A673 (cell line): Measurements from ENCODE around the gene ARHGAP21. TPM values are rescaled to one million over a fixed set of nuclear protein-coding genes. Genes with fewer than 3 reads are reported as not detected.

Experiments
- BruUV-seq: library from RNA; stranded (reverse); fragments of 400-500 nt; replicated peaks from 2 replicates; lab custom pipeline; 2021; lab: Mats Ljungman, UMichigan
- CTCF ChIA-PET: fragments of 300-600 bp; sonication (Branson Sonifier 250); formaldehyde crosslinking; loops from one replicate; lab custom pipeline; 2022; ENCODE audit warnings: antibody characterized with exemption; lab: Charles Lee
- POLR2A ChIA-PET: fragments of 300-600 bp; sonication (Branson Sonifier 250); formaldehyde crosslinking; loops from one replicate; lab custom pipeline; 2022; ENCODE audit warnings: antibody characterized with exemption; ENCODE audit not compliant: low non-redundant PET; lab: Charles Lee
- DNase-seq: peaks from one replicate; pipeline ENCODE4 v3.0.0-alpha.2; 2015; ENCODE audit warnings: low spot score
- H3K27ac ChIP-seq: fragments of 200-600 bp; sonication (generic); 2 replicates; pipeline ENCODE4 v1.5.1; 2016; ENCODE audit warnings: mixed run types, low read depth, mild to moderate bottlenecking, mixed read lengths, antibody characterized with exemption, low read length; ENCODE audit not compliant: poor library complexity, severe bottlenecking
- H3K27me3 ChIP-seq: fragments of 200-600 bp; sonication (generic); replicated peaks from 2 replicates; pipeline ENCODE4 v1.6.1; 2017; ENCODE audit warnings: mixed run types, low read depth, mild to moderate bottlenecking, mixed read lengths, antibody characterized with exemption, low read length; ENCODE audit not compliant: insufficient read depth, poor library complexity
- H3K36me3 ChIP-seq: fragments of 200-600 bp; sonication (generic); 2 replicates; pipeline ENCODE4 v1.6.1; 2016; ENCODE audit warnings: mixed run types, mild to moderate bottlenecking, mixed read lengths, antibody characterized with exemption, low read length; ENCODE audit not compliant: insufficient read depth, poor library complexity, severe bottlenecking
- H3K4me1 ChIP-seq: fragments of 200-600 bp; sonication (generic); 2 replicates; pipeline ENCODE4 v1.6.1; 2017; ENCODE audit warnings: mixed run types, mild to moderate bottlenecking, mixed read lengths, antibody characterized with exemption, low read length; ENCODE audit not compliant: insufficient read depth, poor library complexity, severe bottlenecking
- H3K4me3 ChIP-seq: fragments of 200-600 bp; sonication (generic); 2 replicates; pipeline ENCODE4 v1.5.1; 2016; ENCODE audit warnings: low read depth, mixed run types, mild to moderate bottlenecking, mixed read lengths, low read length; ENCODE audit not compliant: poor library complexity, severe bottlenecking
- H3K9me3 ChIP-seq: fragments of 200-600 bp; sonication (generic); 2 replicates; pipeline ENCODE4 v1.6.1; 2016; ENCODE audit warnings: mixed run types, low read depth, mild to moderate bottlenecking, mixed read lengths, antibody characterized with exemption, low read length; ENCODE audit not compliant: poor library complexity, severe bottlenecking
- CTCF ChIP-seq: fragments of 300-800, 200-600 bp; sonication (generic); conservative IDR thresholded peaks from 2 replicates; pipeline ENCODE4 v1.5.1; 2017; ENCODE audit warnings: low read depth, mild to moderate bottlenecking, antibody characterized with exemption, low read length, moderate library complexity, mixed read lengths
- EZH2 ChIP-seq: fragments of 200-600 bp; sonication (generic); IDR thresholded peaks from 2 replicates; pipeline ENCODE4 v1.6.1; 2017; ENCODE audit warnings: borderline replicate concordance, low read depth, mild to moderate bottlenecking, mixed read lengths, antibody characterized with exemption, low read length; ENCODE audit not compliant: poor library complexity, severe bottlenecking
- intact Hi-C: fragments of 100-400 bp; cut with micrococcal nuclease; formaldehyde crosslinking; loops from one replicate; pipeline ENCODE4 v1.10.0; 2022; ENCODE audit not compliant: unreplicated experiment
- total RNA-seq: library from RNA; stranded (reverse); gene quantifications from 2 replicates; pipeline ENCODE4 v1.2.3, GENCODE V29; 2021

Gene ARHGAP21
- total RNA-seq, 1 experiment from 2014 or later = 68.6 TPM

GRCh38 chr10:24579906-24580305 is 143.8 kb downstream of the ARHGAP21 start:
- Histone ChIP-seq H3K4me1 (no peaks in the 10 kb centered on the region), H3K9me3 (no peaks in the 10 kb centered on the region), H3K36me3 (peaks cover 11% of the 10 kb centered on the region), H3K27me3 (no peaks in the 10 kb centered on the region), H3K4me3 (no peak overlapping the region), H3K27ac (no peak overlapping the region)
- no TSS peak for BruUV-seq
- intact Hi-C loops = no loop called here
- POLR2A ChIA-PET = no interaction called here
- CTCF ChIA-PET = no interaction called here
- DNase-seq = no peak
- TF ChIP-seq EZH2 (no peak), CTCF (no peak)

DNA sequence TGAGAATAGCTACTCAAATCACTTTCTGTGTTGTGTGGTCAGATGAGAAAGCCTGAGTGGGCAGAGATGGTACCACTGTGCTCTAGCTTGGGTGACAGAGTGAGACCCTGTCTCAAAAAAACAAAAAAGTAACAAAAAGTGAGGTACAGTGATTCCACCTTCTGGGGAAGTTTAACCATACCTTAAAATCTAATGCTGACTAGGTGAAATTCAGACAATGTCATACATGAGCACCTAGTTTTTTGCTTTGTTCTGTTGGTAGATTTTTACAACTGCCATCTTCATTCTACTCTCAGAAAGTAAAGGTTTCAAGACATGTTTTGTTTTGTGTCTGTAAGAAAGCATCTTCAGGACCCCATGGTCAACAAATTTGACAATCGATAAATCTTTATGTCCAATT is 144.2 kb downstream of the ARHGAP21 start:
- intact Hi-C loops = no loop called here
- POLR2A ChIA-PET = no interaction called here
- Histone ChIP-seq H3K4me1 (no peaks in the 10 kb centered on the region), H3K27ac (no peak overlapping the region), H3K36me3 (peaks cover 11% of the 10 kb centered on the region), H3K27me3 (no peaks in the 10 kb centered on the region), H3K9me3 (no peaks in the 10 kb centered on the region), H3K4me3 (no peak overlapping the region)
- TF ChIP-seq CTCF = no peak
- TF ChIP-seq EZH2 = no peak
- CTCF ChIA-PET = no interaction called here
- no TSS peak for BruUV-seq
- DNase-seq = no peak

DNA sequence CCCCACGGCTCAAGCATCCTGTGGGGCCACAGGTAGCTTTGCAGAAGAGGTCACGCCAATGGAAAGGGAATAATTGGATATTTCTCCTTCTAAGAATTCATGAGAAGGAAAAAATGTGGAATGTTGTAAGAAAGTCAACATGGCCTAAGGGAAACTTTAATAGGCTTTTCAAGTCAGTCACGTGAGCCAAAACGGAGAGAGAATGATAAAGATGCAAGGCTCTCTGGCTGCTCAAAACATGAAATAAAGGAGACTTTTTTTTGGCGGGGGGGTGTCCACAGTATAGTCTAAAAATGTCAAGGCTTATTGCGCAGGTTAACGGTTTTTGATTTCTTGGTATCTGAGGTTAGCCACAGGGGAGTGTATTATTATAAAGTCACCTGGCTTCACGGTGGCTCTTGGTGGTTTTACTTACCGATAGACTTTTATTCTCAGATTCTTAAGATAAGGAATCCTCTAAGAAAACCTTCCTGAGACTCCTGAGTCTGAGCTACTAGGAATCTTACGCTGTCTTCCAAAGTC is 148.1 kb downstream of the ARHGAP21 start:
- intact Hi-C loops = no loop called here
- Histone ChIP-seq H3K4me1 (no peaks in the 10 kb centered on the region), H3K4me3 (no peak overlapping the region), H3K9me3 (no peaks in the 10 kb centered on the region), H3K27me3 (no peaks in the 10 kb centered on the region), H3K36me3 (no peaks in the 10 kb centered on the region), H3K27ac (no peak overlapping the region)
- ChIA-PET CTCF (no interaction called here), POLR2A (no interaction called here)
- DNase-seq = no peak
- no TSS peak for BruUV-seq
- TF ChIP-seq EZH2 = no peak
- no peak for TF ChIP-seq CTCF
